ENCODE measurements around the gene HSPB7. TPM values are rescaled to one million over a fixed set of nuclear protein-coding genes. Genes with fewer than 3 reads are reported as not detected.
"Not testable (repeated sequence)": the region's sequence is repeated elsewhere in the genome, so short reads cannot be mapped to it uniquely, and the experiment has no call there.

HSPB7 gene
- total RNA-seq, 1 experiment from 2014 or later, result 0.66 TPM

GRCh38 chr1:15998929-15999328 is 18.9 kb downstream of the HSPB7 start:
- in situ Hi-C loops (cut with HindIII; ENCODE audit: low pct_unique_long_range_greater_than_20kb, low sequenced_read_pairs), result no loop called here
- DNase-seq (ENCODE audit: low read depth, low spot score), result no peak

- DNase-seq (ENCODE audit: low read depth, low spot score), result no peak
- in situ Hi-C loops (cut with HindIII; ENCODE audit: low pct_unique_long_range_greater_than_20kb, low sequenced_read_pairs), result no loop called here
Observed at GRCh38 chr1:15997637-15998280, 20.1 kb downstream of the HSPB7 start.

GRCh38 chr1:15997076-15997585 is 20.7 kb downstream of the HSPB7 start:
- no peak for DNase-seq (ENCODE audit: low read depth, low spot score)
- in situ Hi-C loops (cut with HindIII; ENCODE audit: low pct_unique_long_range_greater_than_20kb, low sequenced_read_pairs), result no loop called here

- DNase-seq (ENCODE audit: low read depth, low spot score), result peak; percentile 68
- in situ Hi-C loops (cut with HindIII; ENCODE audit: low pct_unique_long_range_greater_than_20kb, low sequenced_read_pairs), result no loop called here
Observed at GRCh38 chr1:15994590-15995351, 23.1 kb downstream of the HSPB7 start.

GRCh38 chr1:15994081-15994480 is 23.8 kb downstream of the HSPB7 start:
- DNase-seq (ENCODE audit: low read depth, low spot score), result no peak
- in situ Hi-C loops (cut with HindIII; ENCODE audit: low pct_unique_long_range_greater_than_20kb, low sequenced_read_pairs), result no loop called here

GRCh38 chr1:15993666-15994065 is 24.2 kb downstream of the HSPB7 start:
- in situ Hi-C loops (cut with HindIII; ENCODE audit: low pct_unique_long_range_greater_than_20kb, low sequenced_read_pairs), result no loop called here
- DNase-seq (ENCODE audit: low read depth, low spot score), result no peak

- DNase-seq (ENCODE audit: low read depth, low spot score), result no peak
- in situ Hi-C loops (cut with HindIII; ENCODE audit: low pct_unique_long_range_greater_than_20kb, low sequenced_read_pairs), result no loop called here
Observed at GRCh38 chr1:15992582-15993500, 25.0 kb downstream of the HSPB7 start.

- in situ Hi-C loops (cut with HindIII; ENCODE audit: low pct_unique_long_range_greater_than_20kb, low sequenced_read_pairs), result no loop called here
- DNase-seq (ENCODE audit: low read depth, low spot score), result no peak
Observed at GRCh38 chr1:15992187-15992553, 25.7 kb downstream of the HSPB7 start.

GRCh38 chr1:15991427-15992186 is 26.2 kb downstream of the HSPB7 start:
- in situ Hi-C loops (cut with HindIII; ENCODE audit: low pct_unique_long_range_greater_than_20kb, low sequenced_read_pairs), result no loop called here
- DNase-seq (ENCODE audit: low read depth, low spot score), result no peak

GRCh38 chr1:15989776-15990175 is 28.1 kb downstream of the HSPB7 start:
- DNase-seq (ENCODE audit: low read depth, low spot score), result no peak
- in situ Hi-C loops (cut with HindIII; ENCODE audit: low pct_unique_long_range_greater_than_20kb, low sequenced_read_pairs), result no loop called here

GRCh38 chr1:15988856-15989736 is 28.7 kb downstream of the HSPB7 start:
- DNase-seq (ENCODE audit: low read depth, low spot score), result no peak
- in situ Hi-C loops (cut with HindIII; ENCODE audit: low pct_unique_long_range_greater_than_20kb, low sequenced_read_pairs), result no loop called here

- in situ Hi-C loops (cut with HindIII; ENCODE audit: low pct_unique_long_range_greater_than_20kb, low sequenced_read_pairs), result no loop called here
- no peak for DNase-seq (ENCODE audit: low read depth, low spot score)
Observed at GRCh38 chr1:15985611-15986297, 32.1 kb downstream of the HSPB7 start.

- no peak for DNase-seq (ENCODE audit: low read depth, low spot score)
- in situ Hi-C loops (cut with HindIII; ENCODE audit: low pct_unique_long_range_greater_than_20kb, low sequenced_read_pairs), result no loop called here
Observed at GRCh38 chr1:15983275-15983674, 34.6 kb downstream of the HSPB7 start.

- no peak for DNase-seq (ENCODE audit: low read depth, low spot score)
- in situ Hi-C loops (cut with HindIII; ENCODE audit: low pct_unique_long_range_greater_than_20kb, low sequenced_read_pairs), result no loop called here
Observed at GRCh38 chr1:15981679-15982078, 36.2 kb downstream of the HSPB7 start.

GRCh38 chr1:15977947-15978346 is 39.9 kb downstream of the HSPB7 start:
- DNase-seq (ENCODE audit: low read depth, low spot score); in situ Hi-C loops (cut with HindIII; ENCODE audit: low pct_unique_long_range_greater_than_20kb, low sequenced_read_pairs): not testable (repeated sequence)
